T-helper 1 cell (primary cell): Measurements from ENCODE around the gene IQSEC1.

Experiments used
- DNase-seq, 5 donors: peaks; one replicate each; pipeline ENCODE4 v3.0.0-alpha.2; 2012 to 2020

The IQSEC1 gene

DNA sequence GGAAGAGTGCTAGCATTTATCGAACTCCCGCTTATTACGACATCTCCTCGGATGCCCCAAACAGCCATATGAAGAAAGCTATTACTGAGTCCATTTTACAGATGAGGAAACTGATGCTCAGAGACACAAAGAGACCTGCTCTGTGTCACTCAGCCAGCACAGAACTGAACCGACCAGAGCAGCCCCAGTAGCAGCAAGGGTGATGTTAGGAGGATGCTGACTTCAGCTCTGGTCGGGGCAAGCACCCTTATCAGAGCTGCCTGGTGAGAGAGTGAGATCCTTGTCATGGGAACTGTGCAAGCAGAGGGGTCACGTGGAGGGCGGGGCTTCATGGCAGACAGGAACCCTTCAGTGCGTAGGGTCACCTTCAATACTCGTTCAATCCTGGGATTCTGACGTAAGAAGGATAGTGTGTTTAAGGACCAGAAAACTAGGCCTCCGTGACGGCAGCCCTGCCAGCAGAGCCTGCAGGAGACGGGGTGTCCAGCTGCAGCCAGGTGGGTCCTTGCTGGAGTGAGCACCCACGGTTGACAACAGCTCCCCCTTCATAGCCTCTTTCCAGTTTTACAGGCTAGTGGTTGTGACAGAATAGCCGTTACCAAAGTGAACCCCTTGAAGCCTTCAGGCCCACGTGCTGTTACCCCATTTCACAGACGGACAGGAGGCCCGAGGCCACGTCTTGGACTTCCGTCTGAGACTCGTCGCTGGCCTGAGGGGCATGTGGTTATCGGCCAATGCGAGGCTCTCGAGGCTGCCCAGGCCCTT is 12.0 kb upstream of the IQSEC1 start:
- no peak for DNase-seq

DNA sequence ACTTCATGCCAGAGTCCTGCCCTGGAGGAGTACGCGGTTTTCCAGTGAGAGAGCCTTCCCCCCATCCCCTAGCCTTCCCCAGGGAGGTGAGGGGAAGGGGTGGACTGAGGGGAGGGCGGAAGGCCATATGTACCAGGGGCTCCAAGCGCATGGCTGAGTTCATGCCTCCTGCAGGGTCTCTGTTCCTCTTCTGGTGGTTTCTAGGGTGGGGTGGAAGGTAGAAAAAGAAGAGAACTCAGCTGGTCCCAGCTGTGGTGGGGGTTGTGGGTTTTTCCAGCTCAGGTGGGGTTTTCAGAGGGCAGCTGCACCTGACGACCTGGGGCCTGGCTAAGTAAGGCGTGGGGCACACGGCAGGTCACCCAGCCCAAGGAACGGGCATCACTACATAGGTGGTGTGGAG is 10.7 kb upstream of the IQSEC1 start:
- DNase-seq: no peak

DNA sequence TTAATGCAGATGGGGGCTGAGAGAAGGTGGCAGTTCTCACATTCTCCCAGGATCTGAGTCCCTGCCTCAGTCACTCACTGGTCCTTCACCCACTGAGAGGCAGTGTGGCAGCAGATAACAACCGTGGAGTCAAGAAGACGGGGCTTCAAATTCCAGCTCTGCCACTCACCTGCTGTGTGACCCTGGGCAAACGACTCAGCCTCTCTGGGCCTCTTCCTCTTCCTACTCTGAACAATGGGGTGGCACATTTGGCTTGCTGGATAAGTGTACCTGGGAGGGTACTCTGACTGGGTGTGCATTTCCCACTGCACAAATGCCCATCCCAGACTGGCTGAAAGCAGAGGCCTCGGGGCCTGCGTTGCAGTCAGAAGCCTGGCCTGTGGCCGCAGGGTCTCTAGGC is 10.0 kb upstream of the IQSEC1 start:
- DNase-seq: no peak

DNA sequence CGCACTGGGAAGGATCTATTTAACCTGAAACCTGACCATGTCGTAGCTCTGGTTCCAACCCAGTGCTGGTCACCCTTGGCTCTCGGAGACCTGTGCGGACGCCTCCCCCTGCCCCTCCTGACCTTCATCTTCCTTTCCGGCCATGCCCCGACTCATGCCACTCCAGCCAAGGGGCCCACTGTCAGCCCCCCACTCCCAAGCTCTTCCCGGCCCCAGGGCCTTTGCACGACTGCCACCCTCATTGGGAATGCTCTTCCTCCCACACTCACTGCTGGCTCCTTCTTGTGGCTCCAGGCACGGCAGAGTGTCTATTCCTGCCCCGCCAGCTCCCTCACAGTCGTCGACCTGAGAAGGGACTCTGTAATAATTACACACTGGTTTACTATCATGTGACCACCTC is 9.4 kb upstream of the IQSEC1 start:
- no peak for DNase-seq

DNA sequence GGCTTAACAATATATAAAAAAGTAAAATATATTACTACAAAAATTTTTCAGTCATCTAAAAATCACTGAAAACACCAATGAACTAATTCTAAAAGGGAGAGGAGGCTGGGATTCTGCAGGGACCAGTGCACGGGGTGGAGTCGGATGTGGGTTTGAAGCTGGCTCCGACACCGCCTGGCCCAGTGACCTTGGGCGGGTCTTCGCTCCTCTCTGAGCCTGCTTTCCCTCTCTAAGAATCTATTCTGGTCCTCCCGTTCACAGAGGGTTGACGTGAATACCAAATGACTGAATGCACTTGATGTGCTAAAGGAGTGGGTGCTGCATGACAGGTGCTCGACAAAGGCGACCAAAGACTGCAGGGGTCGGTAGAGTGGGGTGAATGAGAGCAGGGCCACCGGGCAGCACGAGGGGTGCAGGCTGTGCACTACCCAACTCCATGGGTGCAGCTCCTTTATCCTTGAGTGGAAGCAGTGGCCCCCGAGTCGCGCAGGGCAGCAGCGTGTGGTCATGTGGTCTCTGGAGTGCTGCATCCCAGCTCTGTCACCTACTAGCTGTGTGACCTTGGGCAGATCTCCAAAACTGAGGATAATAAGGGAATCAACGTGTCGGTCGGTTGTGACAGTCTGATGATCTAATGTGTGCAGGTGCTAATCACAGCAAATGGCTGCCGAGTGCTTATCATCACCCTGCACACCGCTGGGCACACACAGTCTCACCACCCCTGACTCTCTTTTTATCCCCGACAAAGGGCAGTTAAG is 8.6 kb upstream of the IQSEC1 start:
- DNase-seq: no peak

DNA sequence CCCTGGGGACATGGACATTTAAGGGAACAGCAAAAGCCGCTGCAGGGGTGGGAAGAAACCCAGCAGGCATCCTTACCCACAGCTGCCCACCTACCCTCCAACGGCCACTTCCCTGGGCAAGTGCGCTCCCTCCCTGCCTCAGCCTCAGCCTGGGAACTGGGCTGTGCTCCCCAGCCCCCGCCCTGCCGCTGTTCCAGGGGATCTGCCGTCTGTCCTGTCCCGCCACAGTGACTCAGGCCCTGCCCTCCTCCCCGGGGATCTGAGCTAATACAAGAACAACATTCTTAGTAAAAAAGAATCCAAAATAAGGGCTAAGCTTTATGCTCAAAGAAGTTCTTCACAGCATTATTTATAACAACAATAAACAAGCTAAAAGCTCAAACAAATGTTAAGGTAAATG is 7.4 kb upstream of the IQSEC1 start:
- no peak for DNase-seq

DNA sequence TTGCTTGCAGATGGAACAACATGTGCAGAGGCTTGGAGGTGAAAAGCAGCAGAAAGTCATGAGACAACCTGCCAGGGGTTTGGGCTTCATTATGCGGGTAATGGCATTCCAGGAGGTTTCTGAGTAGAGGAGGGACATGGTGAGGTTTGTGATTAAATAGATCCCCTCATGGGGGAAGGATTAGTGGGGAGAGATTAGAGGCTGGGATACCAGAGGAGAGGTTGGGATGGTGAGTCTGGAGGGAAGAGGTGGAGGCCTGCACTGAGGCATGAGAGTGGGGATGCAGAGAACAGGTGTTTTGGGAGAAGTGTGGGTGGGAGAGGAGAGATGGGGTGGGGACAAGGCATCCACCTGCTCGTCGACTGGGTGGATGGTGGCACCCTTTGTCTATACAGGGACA is 6.8 kb upstream of the IQSEC1 start:
- no peak for DNase-seq

DNA sequence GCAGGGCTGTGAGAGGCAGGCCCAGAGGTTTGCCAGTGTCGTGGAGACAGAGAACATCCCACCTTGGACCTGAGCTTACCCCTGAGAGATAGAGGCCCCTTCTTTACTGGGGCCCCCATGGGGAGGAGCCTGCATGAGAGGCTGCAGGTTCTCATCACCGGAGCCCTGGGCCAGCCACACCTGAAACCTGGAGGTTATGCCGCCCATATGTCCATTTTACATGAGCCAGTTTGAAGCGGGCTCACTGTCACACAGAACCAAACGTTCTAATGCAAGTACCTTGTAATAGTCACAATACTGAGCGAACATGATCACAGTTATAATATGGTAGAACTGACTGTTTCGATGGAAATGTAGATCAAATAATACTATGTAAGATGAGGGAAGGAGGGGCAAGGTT is 6.3 kb upstream of the IQSEC1 start:
- no peak for DNase-seq

DNA sequence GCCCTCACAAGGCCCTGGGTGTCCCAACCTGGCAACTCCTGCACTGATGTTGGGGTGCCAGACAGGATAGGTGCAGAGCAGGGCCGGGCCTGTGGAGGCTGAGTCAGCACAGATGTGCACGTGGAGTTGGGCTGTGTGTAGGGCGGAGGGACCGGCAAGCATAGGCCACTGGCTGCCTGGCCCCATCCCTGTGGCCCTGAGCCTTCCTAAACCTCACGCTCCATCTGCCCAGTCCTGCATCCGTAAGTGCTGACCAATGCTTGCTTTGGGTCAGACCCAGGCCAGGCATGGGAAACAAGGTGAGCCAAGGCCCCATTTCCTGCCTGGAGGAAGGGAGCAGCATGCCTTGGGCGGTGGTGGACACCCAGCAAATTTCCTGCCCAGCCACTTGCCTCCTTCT is 5.8 kb upstream of the IQSEC1 start:
- no peak for DNase-seq

DNA sequence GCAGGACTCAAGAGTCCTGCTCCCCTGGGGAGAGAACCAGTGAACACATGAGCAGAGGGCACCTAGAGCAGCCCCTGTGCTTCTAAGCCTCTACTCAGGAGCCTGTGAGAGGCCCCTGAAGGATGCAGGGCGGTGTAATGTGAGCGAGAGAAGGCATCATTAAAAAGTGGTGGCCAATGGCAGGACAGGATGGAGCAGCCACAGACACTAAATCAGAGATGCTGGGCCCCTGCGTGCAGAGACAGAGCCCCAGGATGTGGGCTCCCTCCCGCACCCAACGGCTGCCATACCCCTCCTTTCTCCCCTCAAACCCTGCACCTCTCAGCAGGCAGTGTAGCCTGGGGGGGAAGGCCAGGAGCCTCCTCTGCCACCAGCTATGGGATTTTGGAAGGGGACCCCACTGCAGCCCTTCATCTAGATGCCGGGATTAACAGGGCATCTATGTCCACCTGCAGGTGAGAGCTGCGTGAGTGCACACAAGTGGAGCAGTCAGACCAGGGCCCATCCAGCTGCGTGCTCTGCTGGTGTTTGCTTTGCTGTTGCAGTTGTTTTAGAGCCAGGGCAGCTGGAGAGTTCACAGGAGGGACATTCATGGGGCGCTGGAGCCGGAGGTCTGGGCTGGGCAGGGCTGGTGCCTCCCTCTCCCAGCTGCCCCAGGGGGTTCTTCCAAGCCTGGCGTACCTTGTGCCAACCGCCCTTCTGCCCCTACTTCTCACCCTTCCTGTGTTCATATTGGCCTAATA is 5.1 kb upstream of the IQSEC1 start:
- no peak for DNase-seq

DNA sequence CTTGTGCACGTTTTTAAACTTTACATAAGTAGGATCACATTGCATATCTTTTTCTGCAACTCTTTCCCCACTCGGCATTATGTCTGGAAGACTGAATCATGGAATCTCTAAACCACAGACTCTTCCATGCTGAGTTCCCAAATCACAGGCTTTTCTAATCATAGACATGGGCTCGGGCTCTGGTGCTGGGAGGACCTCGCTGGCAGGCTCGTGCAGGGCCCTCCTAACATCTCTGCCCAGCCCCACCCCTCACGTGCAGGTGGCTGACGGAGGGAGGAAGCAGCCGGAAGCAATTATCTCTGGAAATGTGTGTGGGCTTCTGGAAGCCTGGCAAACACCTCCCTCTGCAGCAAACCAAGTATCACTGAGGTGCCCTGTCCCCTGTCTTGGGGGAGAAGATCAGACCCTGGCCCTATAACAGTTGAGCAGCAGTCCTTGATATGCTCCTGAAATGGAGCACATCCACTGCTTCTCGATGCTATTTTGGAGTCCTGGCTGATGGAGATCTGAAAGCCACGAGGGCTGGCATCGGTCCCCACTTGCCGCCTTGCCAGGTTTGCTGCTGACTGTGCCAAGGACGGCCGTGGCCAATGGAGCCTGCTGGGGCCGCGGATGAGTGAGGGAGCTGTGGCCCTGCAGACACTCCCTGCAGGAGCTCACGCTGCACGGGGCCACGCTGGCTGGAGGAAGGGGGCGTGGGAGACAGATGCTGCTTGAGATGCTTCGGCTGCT is 4.4 kb upstream of the IQSEC1 start:
- DNase-seq: no peak

DNA sequence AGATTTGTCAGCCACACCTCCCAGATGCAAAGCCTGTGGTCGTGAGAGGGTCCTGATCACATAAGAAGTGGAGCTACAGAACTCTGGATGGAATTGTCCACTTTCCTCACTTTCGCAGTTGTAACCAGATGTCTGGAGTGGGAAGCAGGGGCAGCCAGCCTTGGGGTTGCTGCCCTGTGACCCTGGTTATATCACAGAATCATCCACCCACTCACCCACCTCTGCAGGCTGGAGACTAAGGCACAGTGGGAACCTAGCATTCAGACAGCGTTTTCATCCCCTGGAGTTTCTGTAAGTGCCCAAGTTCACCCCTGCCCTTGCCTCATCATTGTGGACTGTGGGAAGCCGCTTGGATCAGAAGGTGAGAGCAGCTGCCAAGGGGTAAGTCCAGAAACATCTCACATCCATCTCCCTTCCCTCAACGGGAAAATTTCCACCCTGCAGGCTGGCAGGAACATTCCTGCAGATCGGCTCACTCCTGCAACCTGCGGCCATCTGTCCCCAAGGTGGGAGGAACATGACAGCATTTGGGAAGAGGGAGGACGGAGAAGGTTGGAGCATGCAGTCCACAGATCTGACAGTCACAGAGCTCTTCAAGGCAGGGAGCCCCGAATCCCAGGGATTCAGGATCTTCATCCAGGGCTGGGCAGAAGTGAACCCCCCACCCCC is 2.9 kb upstream of the IQSEC1 start:
- DNase-seq: no peak

DNA sequence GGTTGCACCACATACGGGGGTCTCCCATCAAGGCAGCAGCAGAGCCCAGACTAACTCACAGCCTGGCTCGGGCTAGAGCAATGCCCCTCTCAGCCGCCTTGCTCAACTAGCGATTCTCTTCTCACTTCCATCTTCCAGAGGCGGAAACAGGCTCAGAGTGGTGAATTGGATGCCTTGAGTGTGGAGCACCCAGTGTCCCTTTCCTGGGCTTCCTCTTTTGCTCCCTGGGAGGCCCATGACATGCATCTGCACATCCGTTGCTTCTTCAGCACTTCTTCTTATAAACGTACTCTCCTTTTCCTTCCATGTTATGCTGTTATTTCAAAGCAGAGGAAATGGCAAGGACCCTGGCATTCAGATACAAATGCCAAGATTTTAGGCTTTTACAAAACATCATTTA is 2.1 kb upstream of the IQSEC1 start:
- no peak for DNase-seq

DNA sequence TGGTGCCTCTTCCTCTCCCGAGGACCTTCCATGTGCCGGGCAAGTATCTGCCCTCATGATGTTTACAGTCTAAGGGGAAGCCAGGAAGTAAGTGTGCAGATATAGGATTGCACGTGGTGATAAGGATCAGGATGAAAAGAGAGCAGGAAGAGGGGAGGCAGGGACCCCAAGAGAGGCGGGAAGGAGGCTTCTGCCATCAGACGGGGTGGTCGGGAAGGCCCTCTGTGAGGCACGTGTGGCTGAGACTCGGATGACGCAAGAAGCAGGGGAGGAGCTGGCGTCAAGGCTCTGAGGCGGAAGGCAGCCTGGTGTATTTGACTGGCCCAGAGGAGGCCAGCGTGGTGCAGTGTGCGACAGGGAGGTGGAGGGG is 762 bp upstream of the IQSEC1 start:
- no peak for DNase-seq

DNA sequence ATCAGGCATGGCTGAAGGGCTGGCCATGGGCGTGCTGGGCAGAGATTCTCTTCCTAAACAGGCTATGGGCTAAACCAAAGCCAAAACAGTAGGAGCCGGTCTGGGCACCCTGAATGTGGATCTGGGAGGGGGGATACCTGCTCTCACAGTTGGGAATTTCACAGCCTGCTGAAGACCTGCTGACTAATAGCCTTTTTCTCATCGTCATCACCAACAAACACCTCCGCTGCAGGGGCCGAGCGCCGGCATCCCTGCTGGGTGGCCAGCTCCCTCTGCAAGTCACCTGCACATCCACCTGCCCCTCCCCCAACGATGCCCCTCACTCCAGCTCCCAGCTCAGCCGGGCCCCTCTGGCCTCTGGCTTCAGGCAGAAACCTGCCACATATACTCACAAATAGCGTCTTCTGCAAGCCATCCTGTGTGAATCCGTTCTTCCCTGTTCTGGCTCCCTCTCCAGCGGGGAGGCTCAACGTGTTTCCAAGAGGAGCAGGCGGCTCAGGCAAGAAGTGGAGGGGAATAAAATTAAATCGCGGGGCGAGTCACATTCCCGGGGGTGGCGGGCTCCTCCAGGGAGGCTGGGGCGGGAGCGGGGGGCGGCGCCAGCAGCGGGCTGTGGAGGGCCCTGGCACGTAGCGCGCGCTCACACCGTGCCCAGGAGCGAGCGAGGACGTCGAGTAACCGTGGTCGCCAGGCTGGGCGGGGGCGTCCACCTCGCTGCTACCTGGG is 466 bp downstream of the IQSEC1 start:
- no peak for DNase-seq

DNA sequence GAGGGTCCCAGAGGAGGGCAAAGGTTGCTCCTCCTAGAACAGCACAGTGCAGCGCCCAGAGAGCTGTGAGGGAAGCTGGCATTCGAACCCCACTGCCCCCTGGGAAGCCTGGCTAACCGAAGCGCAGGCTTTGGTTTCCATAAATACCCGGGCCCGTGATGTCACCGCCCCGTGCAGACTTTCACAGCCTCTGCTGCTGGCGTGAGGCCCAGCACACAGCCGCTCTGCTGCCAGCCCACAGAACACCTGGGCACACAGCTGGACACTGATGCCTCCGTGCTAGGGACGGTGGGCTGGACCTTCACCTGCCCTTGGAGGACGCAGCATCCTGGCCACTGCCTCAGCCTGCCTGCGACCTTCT is 1.0 kb downstream of the IQSEC1 start:
- DNase-seq: no peak

DNA sequence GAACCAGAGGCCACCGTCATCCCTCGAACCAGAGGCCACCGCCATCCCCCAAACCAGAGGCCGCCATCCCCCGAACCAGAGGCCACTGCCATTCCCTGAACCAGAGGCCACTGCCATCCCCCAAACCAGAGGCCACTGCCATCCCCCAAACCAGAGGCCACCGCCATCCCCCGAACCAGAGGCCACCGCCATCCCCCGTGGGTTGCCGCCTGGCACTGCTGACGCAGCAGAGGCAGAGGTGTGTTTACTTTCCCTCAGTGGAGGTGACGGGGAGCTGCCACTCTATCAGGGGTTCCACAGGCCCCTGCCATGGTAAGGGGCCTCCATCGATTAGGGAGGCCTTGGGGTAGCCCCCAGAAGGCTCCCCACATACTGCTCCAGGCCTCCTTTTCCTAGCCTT is 1.5 kb downstream of the IQSEC1 start:
- no peak for DNase-seq

DNA sequence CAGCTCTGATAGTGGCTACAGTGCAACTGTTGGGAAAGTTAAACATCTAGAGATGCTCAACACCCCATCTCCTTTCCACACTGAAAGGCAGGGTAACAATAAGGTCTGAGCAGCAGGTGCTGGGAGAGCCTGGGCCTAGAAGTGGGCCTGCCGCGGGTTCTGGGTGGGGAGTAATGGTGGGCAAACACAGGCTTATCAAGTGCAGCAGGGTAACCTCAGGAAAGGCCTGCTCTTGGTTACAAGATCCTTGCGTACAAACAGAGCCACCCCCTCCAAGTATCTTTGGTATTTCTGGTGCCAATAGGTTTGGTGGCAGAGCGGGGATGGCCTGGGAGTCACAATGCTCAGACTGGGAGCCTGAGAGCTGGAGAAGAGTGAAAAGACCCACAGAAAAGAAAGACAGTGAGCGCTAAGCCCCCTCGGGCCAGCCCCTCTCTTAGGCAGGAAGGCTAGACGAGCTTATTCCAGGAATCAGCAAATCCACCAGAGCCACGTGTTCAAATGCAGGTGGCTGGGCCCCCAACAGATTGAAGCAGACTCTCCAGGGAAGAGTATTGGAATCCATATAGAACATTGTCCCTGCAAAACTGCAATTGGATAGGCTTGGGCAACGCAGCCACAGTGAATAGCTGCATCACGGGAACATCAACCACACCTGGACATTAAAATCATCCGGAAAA is 2.7 kb downstream of the IQSEC1 start:
- DNase-seq: no peak

DNA sequence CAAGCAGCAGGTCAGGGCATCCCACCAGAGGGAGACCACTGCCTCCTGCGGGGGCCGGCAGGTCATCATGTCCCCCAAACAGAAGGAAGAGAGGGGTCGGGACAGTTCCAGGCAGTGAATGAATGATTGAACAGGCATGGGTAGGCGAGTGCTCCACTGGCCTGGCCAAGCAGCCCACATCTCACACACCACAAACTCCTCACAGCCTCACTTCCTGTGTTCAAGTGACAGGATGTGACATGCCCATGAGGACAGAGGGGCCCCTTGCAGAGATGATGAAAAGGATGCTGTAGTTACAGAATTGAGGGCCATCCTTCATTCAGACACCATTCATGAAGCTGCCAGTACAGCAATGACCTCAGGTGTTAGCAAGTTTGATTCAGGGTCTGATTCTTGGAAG is 3.7 kb downstream of the IQSEC1 start:
- peak in 2 of 5 donors; percentile 36 to 94 for DNase-seq

DNA sequence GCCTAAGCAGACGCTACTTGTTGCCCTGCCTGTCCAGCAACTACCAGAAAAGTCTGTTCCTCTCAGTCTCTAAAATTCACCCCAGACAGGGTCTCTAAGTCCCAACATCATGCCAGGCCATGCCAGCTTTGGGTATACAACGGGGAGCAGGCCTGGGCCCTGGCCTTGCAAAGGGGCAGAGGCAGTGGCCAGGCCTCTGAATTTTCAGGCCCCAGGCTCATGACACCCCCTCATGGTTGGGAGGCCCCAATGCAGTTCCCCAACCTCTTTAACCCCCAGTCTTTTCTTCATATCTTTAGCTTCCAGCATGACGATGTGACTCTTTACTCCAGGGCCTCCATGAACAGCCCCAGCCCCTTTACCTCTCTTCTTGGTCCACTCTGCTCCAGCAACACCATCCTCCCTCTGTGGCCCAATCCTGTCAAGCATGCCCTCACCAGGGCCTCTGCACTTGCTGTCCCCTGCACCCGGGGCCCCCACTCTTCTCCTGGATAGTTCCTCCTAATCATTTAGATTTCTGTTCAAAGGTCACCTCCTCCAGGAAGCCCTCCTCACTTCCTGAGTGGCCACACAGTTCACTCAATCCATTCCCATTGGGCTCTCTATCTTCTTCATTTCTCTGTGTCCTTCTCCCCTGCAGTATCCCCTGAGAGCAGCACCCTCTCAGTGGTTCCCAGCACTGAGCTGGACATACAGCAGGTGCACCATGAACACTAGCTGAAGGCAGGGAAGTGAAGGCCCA is 4.8 kb downstream of the IQSEC1 start:
- peak in 1 of 5 donors; percentile 20 for DNase-seq

DNA sequence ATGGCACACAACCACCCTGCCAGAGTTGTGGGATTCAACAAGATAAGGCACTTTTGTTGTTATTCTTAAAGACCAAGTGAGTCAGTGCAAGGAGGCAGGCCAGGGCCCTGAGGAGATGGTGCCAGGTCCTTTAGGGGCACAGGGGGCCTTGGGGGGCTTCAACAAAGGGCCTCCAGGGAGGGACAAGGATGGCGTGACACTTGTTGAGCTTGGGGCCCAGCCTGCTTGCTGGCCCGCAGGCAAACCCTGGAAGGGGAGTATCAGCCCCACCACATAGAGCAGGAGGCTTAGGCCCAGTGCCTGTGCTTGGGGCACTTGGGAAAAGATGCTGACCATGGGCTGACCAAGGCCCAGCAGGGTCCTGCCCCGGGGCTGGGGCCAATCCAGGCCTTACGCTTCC is 5.5 kb downstream of the IQSEC1 start:
- no peak for DNase-seq
